GM19324 (cell line): ENCODE results near the gene GALM.
"Not testable (repeated sequence)": the region's sequence is repeated elsewhere in the genome, so short reads cannot be mapped to it uniquely, and the experiment has no call there.

Source experiments
- ATAC-seq: cut with Tn5 transposase; IDR thresholded peaks from one replicate; pipeline ENCODE4 v1.9.1; 2021; ENCODE audit warnings: mild to moderate bottlenecking, moderate library complexity; ENCODE audit not compliant: unreplicated experiment, low FRiP score

GALM gene

DNA sequence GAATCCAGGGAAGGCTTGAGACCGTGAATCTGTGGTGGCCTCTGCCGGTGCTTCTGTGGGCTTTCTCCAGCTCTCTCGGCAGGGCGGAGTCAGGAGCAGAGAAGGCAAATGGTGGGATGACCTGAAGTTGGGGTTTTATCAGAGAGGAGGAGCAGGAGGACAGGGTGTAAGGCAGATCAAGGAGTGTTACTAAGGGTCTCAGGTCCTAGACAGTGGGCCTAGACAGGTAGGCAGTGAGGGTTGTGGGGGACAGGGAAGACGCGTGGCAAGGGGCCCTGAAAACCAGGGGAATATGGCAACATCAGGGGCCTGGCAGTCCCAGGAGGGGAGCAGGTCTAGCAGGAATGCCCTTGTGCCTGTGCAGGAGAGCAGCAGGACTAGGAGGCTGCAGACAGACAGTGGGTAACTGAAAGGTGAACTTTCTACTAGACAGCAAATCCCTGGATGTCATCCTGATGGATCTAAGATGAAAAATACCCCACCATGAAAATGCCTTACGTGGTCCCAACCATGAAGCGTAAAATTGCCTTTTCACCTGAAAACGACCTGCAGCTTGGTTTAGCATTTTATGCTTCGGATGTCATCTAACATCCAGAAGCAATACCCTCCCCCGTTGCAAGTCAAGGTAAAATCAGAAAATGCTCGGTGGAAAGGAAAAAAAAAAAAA is 43.1 kb downstream of the GALM start:
- no peak for ATAC-seq

DNA sequence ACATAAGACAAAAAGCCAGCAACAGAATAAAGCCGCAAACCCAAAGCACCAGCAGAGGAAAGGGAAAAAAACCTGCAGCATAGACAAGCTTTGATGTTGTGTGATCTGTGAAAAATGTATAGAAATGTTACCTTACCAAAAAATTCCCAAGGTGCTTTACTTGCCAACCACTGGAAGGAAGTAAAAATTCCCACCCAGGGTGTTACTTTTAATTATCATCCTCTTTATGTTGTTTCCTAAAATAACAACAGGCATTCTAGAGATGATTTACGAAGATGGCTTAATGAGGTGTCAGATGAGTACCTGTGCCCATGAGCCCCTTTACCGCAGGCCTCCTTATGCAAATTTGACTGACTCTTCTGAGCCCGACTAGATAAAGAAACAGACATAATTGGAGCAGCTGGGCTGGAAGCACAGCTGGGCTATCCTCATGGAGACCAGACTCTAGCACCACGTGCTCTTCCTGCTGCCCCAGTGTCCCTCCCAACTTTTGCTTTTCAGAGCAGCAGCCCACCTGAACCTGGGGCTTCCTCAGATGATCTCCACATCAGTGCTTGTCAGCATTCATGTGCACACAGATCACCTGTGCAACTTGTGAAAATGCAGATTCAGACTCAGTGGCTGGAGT is 43.8 kb downstream of the GALM start:
- peak; percentile 78 for ATAC-seq

DNA sequence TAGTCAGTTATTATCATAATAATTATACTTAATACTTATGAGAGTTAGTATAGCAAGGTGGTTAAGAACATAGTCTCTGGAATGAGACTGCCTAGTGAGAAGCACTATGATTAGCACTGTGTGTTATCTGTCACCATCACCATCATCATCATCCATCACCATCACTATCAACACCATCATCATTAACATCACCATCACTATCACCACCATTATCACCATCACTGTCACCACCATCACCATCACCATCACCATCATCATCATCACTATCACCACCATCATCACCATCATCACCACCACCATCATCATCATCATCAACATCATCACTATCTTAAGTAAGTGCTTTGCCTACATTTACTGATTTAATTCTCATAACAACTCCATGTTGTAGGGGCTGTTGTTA is 45.6 kb downstream of the GALM start:
- ATAC-seq = no peak

DNA sequence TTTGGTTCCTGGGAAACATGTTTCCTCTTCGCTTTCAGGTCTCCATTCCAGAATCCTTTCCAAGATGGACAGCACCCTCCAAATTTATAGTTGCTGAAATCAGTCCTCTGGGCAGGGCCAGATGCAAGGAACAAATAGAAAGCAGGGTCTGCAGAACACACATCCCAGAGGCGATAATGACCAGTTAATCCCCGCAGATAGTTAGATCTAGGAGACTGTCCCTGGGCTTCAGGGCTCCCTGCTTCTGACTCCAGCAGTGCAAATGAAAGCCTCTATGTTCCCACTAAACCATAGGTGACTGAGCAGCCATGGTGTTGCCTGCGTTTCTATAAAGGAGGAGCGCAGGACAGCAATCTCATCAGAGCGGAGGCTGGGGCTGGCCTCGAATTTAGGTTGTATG is 46.5 kb downstream of the GALM start:
- ATAC-seq = no peak

DNA sequence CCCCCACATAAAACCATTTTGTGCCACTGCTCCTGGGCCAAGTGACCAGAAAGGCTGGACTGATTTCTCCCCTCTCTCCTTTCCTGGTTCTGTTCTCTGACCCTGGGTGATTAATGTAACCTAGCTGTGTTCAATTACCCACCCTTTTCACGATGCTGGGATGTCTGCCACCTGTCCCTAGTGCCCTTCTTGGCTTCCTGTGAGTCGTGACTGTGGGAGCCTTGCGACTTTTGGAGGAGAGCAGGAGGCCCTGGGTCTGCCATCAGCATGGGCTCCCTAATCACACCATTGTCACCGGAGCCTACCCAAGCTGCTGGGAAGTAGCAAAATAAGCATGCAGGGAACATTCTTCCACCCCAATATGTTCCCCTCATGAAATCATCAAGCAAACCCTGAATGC is 47.0 kb downstream of the GALM start:
- ATAC-seq = no peak

DNA sequence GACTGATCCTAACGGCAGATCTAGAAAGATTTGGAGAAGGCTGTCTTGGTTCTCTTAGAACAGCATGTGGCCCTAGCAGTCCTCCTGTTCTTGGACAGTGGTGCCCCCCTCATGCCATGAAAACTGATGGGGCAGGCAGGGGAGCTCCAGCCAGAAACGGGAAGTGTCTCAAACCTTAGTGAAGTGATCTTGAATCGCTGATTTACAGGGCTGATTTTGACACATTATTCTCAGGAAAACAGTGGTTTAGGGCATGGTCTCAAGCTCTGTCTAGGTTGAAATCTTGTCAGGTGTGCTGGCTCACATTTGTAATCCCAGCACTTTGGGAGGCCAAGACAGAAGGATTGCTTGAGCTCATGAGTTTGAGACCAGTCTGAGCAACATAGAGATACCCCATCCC is 47.4 kb downstream of the GALM start:
- ATAC-seq = no peak

DNA sequence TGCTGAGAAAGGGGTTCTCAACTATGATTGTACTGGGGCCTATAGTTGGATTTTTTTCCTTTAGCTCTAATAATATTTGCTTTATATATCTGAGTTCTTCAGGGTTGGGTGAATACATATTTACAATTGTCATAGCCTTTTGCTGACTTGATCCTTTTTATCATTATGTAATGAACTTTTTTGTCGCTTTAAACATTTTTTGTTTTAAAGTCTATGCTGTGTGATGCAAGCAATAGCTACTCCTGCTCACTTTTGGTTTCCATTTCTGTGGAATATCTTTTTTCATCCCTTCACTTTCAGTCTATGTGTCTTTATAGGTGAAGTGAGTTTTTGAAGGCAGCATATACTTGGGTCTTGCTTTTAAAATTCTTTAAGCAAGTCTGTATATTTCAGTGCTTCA is 49.0 kb downstream of the GALM start:
- ATAC-seq = not testable (repeated sequence)

DNA sequence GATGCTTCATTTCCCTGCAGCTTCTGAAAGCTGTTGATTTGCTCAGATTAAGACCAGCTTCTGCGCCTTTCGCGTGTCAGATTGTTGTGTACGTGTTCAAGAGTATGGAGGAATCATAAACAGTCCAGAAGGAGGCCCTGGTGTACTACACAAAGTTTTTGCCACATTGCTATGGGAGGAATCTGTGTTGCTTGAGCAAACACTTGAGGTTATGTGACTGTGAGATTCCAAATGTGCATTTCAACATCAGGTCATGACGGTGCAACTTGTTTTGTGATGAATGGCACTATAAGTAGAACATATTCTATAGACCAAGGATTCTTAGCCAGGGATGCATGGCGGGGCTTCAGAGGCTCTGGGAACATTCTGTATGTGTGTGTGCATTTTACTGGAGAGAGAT is 50.3 kb downstream of the GALM start:
- ATAC-seq = no peak

DNA sequence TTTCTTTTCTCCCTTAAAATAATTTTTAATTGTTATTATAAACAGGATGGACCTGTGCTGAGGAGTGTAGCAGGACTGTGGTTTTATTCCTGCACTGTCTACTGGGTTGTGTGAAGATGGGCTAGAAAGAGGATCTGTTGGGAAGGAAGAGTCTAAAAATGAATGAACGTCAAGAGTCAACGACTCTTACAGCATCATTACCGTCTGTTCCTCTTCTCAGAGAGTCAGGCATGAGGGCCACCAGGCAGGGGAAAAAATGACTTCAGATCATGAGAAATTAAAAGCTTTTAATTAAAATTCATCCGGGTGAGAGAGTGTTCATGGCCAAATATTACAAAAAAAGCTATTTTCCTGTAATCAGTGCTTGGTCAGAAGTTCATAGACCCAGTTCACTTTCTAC is 52.7 kb downstream of the GALM start:
- no peak for ATAC-seq

DNA sequence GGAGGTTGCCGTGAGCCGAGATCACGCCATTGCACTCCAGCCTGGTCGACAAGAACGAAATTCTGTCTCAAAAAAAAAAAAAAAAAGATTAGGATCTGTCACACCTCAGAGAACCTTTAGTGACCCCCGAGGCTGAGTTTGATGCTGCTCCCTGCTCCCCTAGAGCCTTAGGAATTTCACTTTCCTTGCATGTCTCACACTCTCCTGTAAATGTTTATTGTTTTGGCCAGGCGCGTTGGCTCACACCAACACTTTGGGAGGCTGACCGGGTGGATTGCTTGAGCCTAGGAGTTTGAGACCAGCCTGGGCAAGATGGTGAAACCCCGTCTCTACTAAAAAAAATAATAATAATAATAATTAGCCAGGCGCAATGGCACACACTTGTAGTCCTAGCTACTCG is 53.8 kb downstream of the GALM start:
- ATAC-seq = no peak

DNA sequence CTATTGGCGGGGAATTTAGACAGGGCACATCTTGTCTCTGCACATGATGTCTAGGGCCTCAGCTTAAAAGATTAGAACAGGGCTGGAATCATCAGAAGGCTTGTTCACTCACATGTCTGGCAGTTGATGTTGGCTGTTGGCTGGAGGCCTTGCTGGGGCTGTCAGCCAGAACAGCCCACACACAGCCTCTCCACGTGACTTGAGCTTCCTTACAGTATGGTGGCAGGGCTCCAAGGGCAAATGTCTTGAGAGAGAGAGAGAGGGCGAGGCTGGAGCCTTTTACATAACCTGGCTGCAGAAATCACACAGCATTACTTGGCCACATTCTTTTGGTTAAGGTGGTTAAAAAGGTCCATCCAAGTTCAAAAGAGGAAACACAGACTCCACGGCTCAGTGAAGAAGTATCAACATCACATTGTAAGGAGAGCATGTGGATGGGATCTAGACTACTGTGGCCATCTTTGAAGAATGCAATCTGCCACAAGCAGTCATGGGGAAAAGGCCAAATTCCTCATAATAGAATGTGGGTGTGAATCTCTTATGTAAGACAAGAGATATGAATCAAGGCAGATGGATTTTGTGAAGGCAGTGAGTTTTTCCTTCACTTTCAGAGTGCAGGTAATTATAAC is 54.8 kb downstream of the GALM start:
- ATAC-seq = no peak

DNA sequence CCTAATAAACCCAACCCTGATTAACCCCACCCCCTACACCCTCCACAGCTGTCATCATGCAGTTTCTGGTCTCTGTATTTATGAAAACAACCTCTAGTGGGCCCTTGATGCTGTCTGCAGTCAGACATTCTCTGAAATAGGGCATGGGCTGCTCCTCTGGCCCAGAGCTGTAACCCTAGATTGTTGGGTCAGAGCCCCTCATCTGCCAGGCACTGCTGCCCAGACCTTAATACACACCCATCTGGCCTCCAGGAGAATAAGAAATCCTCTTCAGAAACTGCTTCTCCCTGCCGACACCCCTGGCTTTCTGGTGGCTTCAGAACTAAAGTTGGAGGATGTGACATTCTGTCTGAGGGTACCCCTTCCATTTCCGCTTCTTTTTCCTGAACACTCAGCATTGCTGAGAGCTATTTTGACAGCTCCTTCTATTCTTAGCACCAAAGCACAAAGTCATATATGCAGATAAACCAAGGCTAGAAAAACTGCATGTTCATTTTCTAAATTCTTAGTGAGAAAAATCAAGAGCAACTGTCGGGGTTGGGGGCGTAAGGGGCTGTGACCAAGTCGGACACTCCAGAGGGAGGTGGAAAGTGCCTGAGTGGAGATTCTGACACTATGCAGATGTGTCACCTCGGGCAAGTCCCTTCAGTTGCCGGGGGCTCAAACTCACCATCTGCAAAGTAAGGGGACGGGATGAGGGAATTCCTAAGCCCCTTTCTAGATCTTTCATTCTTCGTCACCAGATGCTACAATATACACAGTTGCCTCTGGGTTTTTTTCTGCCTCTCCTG is 56.6 kb downstream of the GALM start:
- no peak for ATAC-seq

DNA sequence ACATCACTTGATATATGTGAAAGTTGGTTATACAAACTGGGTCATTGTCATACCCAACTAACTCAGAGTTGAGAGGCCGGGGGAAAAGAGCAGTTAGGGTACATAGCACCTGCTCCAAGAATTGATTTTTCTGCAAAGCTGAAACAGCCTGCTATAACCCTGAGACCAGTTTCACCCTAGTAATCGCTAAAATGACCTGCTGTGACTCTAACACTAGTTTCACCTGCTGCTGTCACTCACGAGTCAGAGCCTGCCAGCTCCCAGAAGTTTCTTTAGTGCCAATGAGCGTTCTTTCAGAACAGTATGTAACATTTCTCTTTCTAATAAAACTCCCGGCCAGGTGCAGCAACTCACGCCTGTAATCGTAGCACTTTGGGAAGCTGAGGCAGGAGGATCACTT is 57.3 kb downstream of the GALM start:
- ATAC-seq = no peak

DNA sequence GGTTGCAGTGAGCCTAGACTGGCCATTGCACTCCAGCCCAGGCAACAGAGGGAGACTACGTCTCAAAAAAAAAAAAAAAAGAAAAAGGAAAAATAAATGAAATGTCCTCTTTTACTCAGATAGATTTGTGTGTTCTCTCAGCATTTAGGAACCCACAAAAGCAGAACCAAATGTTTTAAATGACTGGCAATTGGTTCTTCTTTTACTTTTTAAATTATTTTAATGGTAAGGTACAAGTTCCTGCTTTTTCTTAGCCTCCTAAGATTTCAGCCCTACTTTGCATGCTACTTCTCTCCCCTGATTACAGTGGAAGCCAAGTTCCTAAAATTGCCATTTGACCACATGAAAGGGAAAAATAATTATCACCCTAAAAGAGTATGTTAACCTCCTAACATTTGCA is 61.7 kb downstream of the GALM start:
- no peak for ATAC-seq

DNA sequence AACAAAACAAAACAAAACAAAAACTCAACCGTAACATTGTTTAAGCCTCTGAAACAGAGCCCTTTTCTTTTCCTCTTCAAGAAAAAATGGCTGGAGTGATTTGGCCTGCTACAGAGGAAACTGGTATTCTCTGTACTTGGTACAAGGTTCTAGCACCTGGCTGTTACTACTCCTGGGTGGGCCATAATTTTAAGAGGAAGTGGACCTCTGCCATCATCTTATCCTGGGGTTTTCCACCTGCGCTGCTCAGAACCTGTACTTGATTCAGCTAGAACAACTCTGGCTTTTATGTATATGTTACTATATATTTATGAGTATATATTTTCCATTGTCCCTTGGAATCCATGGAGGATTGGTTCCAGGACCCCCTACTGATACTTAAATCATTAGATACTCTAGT is 62.8 kb downstream of the GALM start:
- no peak for ATAC-seq

DNA sequence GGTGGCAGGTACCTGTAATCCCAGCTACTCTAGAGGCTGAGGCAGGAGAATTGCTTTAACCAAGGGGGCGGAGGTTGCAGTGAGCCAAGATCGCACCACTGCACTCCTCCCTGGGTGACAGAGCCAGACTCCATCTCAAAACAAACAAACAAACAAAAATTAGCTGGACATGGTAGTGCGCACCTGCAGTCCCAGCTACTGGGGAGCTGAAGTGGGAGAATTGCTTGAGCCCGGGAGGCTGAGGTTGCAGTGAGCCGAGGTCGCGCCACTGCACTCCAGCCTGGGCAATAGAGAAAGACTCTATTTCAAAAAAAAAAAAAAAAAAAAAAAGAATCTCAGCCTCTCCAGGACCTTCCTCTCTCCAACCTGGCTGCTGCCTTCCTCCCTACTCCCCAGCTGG is 65.2 kb downstream of the GALM start:
- no peak for ATAC-seq

DNA sequence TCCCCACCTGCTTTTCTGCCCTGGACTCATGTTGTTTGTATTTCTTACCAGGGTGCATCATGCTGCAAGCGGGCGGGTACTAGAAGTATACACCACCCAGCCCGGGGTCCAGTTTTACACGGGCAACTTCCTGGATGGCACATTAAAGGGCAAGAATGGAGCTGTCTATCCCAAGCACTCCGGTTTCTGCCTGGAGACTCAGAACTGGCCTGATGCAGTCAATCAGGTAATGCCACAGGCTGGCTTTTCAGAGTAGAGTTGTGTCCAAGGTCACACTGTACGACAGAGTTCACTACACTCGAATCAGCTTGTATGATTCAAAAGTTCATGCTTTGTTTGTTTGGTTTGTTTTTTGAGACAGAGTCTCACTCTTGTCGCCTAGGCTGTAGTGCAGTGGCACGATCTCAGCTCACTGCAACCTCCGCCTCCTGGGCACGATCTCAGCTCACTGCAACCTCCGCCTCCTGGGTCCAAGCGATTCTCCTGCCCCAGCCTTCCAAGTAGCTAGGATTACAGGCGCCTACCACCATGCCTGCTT is 65.8 kb downstream of the GALM start:
- no peak for ATAC-seq

DNA sequence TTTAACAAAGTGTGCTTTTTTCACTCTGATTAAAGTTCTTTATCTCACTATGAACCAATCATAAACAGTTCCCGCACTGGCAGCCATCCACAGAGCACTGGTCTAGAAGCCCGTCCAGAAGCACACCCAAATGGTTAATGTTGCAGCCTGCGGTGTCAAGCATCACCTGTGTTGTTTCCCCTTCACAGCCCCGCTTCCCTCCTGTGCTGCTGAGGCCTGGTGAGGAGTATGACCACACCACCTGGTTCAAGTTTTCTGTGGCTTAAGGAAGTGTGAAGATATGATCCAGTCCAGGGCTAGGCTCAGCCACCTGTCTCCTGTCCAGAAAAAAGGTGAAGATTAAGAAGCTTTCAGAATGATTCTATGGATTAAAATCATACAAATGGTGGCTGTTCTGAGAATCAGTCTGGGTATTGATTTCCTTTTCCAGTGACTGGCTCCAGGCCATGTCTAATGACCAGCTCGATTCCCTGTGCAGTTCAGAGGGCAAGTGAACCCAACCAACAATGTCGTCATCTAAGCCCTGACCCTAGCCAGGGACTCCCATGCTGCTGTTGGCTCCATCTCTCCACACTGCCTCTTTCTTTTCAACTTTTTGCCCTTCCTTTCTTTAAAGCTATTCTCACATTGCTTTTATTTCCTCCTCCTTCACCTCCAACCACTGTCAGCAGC is 67.5 kb downstream of the GALM start:
- no peak for ATAC-seq

DNA sequence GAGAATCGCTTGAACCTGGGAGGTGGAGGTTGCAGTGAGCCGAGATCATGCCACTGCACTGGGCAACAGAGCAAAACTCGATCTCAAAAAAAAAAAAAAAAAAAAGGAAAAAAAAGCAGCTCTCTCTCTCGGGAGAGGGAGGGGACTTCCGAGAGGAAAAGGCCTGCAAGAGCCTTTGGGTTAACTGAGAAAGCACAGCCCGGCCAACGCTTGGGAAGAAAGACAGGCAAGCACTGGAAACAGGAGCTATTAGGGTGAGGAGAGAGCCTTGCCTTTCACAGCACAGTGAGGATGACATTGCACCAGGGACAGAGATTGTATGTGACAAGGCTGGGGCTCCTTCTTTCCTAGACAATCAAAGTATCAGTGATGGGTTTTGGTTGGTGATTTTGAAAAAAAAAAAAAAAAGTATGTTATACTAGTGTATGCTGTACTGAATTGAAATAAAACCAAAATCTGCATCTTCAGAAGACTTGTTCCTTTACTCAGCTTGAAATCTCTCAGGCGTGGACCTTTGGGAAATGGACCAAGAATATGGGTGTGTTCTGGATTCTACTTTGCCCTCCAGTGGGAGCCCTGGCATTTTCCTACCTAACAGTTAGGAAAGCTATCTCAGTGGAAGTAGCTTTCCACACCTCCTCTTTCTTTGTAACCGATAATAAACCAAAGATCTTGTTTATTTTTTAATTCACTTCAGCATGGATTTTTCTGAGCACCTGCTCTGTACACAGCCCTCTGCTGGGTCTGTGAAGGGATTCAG is 68.6 kb downstream of the GALM start:
- ATAC-seq = no peak

DNA sequence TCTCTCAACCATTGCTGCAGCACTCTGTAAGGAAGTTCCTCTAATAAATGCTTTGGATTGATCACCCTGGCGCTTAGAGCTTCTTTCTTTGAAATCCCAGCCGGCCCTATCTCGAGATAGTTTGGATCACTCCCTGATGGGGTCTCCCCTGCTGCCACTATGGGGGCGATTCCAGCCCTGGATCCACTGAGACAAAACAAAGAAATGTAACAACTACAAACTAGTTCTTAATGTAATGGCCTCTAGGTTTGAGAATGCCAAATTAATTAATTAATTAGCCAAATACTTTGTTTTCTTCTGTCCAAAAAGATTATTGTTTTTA is 70.0 kb downstream of the GALM start:
- no peak for ATAC-seq
